ENCODE data around the gene PHC2.

- TF ChIP-seq CREB1 (IDR thresholded peaks at IDR 0.05; ENCODE audit: low read depth) (no peak), RAD21 (IDR thresholded peaks at IDR 0.05; ENCODE audit: low read depth) (no peak), REST (IDR thresholded peaks at IDR 0.05; ENCODE audit: low read depth) (no peak), FOXM1 (IDR thresholded peaks at IDR 0.05; ENCODE audit: borderline replicate concordance, low read depth) (no peak), CEBPB (IDR thresholded peaks at IDR 0.05) (no peak), EGR1 (IDR thresholded peaks at IDR 0.05) (no peak), MAX (IDR thresholded peaks at IDR 0.05) (no peak)
Measured at GRCh38 chr1:33378524-33378923, 52.4 kb downstream of the PHC2 start.
